Measurements from ENCODE around the gene PGAM1.
A peak's percentile ranks its signal among the peaks of the same experiment; 100 is the strongest.
"Not testable (repeated sequence)": the region's sequence is repeated elsewhere in the genome, so short reads cannot be mapped to it uniquely, and the experiment has no call there.

PGAM1 gene

GRCh38 chr10:97459933-97460332 is 33.9 kb downstream of the PGAM1 start:
- no peak for DNase-seq

DNA sequence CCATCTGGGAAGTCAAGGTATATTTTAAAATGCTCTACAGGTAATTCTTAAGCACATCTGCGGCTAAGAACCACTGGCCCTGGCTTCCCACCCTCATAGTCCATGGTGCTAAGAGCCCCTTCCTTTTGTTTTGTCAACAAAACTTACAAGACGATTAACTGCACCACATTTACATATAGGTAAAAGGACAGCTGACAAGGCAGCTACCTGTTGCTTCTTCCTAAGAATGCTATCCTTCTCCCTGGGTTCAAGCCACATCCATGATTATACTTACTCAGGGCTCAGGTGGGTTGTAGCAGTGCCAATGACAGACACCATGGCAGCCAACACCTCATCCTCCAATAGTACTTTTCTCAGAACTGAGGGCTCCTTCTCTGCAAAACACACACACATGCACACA is 36.3 kb downstream of the PGAM1 start:
- DNase-seq = no peak

DNA sequence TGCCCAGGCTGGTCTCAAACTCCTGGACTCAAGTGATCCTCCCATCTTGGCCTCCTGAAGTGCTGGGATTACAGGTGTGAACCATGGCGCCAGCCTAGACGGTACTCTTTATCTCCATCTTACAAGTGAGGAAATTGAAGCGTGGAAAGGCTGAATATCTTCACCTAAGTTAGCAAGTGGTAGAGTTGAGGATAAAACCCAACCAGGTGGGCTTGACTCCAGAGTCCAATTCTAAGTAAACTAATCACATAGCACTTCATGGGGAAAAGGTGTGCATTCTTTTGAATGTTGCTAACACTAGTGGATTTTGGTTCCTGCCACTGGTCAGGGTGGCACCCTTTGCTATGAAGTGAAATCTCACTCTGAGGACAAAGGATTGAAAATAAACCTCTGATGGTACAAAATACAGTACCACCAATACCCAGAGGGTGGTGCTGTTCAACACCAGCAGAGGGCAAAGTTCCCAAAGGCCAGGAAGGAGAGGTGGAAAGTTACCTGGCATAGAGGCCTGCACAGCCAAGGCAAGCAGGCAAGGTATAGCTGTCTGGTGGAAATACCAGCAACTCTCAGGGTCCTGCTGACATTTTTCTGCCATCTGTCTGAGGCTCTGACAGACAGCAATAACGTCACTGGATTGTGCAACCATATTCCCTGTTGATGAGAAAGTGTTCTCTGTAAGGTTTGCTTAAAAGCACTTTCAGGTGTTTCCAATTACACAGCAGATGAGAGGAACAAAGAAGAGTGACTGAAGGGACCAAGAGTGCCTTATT is 37.6 kb downstream of the PGAM1 start:
- peak; percentile 18 for DNase-seq

DNA sequence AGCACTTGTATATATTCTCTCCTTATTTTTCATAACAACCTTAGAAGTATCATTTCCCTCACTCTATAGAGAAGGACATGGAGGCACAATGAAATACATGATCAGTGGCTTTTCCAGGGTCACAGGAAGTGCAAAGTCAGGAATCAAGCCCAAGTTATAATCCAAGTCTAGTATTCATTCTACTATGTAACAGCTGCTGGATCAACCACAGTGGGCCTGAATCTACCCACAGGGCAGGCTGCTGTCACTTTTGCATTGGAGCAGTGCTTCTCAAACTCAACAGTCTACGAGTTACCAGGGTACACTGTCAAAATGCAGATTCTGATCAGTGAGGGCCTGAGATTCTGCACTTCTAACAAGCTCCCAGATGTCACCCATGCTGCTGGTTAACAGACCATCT is 38.2 kb downstream of the PGAM1 start:
- DNase-seq = no peak

- no peak for DNase-seq
These were observed 40.0 kb downstream of the PGAM1 start for GRCh38 chr10:97465982-97466381.

- no peak for DNase-seq
These were observed 40.8 kb downstream of the PGAM1 start for GRCh38 chr10:97466755-97467154.

DNA sequence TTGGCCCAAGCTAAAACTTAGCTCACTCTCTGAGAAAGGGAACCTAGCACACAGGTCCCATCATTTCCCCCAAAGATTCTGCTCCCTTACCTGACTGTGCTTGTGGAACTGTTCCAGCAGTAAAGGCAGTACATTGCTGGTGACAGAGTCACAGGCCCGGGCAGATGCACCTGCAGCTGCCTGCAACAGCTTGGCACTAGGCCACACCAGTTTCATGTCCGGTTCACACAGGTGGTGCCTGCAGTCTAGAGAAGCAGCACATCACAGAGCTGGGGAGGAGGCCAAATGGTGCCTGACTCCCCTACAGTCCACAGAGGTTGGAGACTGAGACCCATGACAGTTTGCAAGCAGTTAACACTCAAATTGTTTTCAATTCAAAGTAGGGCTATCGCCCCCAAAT is 42.2 kb downstream of the PGAM1 start:
- DNase-seq = no peak

GRCh38 chr10:97468781-97469180 is 42.8 kb downstream of the PGAM1 start:
- DNase-seq = not testable (repeated sequence)

- DNase-seq = no peak
These were observed 48.9 kb downstream of the PGAM1 start for GRCh38 chr10:97474918-97475317.

- no peak for DNase-seq
These were observed 50.1 kb downstream of the PGAM1 start for GRCh38 chr10:97475936-97476594.

DNA sequence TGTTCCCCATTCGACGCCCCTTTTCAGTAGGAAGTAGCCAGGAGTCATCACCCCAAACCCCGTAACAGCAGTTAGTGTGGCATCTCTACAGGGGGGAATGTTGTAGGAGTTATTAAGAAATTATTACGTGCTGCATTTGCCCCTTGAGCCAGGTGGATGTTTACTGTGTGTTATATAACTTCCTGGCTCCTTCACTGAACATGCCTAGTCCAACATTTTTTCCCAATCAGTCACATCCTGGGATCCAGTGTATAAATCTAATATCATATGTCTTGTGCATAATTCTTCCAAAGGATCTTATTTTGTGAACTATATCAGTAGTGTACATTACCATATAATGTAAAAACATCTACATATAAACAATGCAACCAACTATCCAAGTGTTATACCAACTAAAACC is 53.4 kb downstream of the PGAM1 start:
- DNase-seq = not testable (repeated sequence)

DNA sequence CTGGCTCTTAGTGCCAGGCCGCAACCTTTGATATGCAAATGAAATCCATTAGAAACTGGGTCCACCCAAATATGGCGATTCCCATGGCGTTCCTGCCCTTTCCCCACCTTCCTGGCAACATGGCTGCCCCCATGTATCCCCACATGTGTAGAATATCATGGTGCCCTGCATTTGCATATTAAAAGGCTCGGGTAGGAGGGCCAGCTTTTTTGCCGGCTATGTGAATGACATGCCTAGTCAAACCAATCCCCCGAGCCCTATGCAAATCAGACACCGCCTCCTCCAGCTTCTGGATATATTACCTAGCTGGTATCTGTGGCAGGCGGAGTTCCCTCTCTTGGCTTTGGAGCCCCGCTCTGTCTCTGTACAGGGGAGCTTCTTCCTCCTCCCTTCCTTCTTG is 53.9 kb downstream of the PGAM1 start:
- no peak for DNase-seq

GRCh38 chr10:97481071-97481470 is 55.1 kb downstream of the PGAM1 start:
- no peak for DNase-seq

GRCh38 chr10:97482381-97482780 is 56.4 kb downstream of the PGAM1 start:
- no peak for DNase-seq
